Measurements from ENCODE around the gene TMEM126A.
"Not testable (repeated sequence)": the region's sequence is repeated elsewhere in the genome, so short reads cannot be mapped to it uniquely, and the experiment has no call there.

TMEM126A gene

GRCh38 chr11:85647604-85648299, at the start of gene TMEM126A:
TSS of gene TMEM126A (plus strand) at chr11:85647967. CDS start at chr11:85650256, 2,289 bp downstream.
- peak; percentile 1 for TF ChIP-seq CTCF (conservative IDR thresholded peaks at IDR 0.05; ENCODE audit: low read depth, low read length)
- H3K4me3 ChIP-seq (ENCODE audit: low read depth, low read length), result peak within 1 kb of the TSS; percentile 67
- peak; percentile 84 for DNase-seq (ENCODE audit: low read depth)

GRCh38 chr11:85599083-85599482, 48.7 kb upstream of the TMEM126A start:
- DNase-seq (ENCODE audit: low read depth), result no peak
- no peak for TF ChIP-seq CTCF (conservative IDR thresholded peaks at IDR 0.05; ENCODE audit: low read depth, low read length)
- no peak overlapping the region for H3K4me3 ChIP-seq (ENCODE audit: low read depth, low read length)

- DNase-seq (ENCODE audit: low read depth), result peak; percentile 12
- TF ChIP-seq CTCF (conservative IDR thresholded peaks at IDR 0.05; ENCODE audit: low read depth, low read length), result no peak
- H3K4me3 ChIP-seq (ENCODE audit: low read depth, low read length), result no peak overlapping the region
These were observed 45.1 kb upstream of the TMEM126A start for GRCh38 chr11:85602526-85603213.

GRCh38 chr11:85603220-85603619, 44.5 kb upstream of the TMEM126A start:
- H3K4me3 ChIP-seq (ENCODE audit: low read depth, low read length), result no peak overlapping the region
- no peak for DNase-seq (ENCODE audit: low read depth)
- no peak for TF ChIP-seq CTCF (conservative IDR thresholded peaks at IDR 0.05; ENCODE audit: low read depth, low read length)

- not testable (repeated sequence) for H3K4me3 ChIP-seq (ENCODE audit: low read depth, low read length); DNase-seq (ENCODE audit: low read depth)
These were observed 41.5 kb upstream of the TMEM126A start for GRCh38 chr11:85606237-85606636.

GRCh38 chr11:85608621-85609020, 39.1 kb upstream of the TMEM126A start:
- not testable (repeated sequence) for DNase-seq (ENCODE audit: low read depth); H3K4me3 ChIP-seq (ENCODE audit: low read depth, low read length)

- H3K4me3 ChIP-seq (ENCODE audit: low read depth, low read length); DNase-seq (ENCODE audit: low read depth): not testable (repeated sequence)
These were observed 38.5 kb upstream of the TMEM126A start for GRCh38 chr11:85609286-85609685.

- not testable (repeated sequence) for DNase-seq (ENCODE audit: low read depth); H3K4me3 ChIP-seq (ENCODE audit: low read depth, low read length)
These were observed 36.1 kb upstream of the TMEM126A start for GRCh38 chr11:85611643-85612042.

GRCh38 chr11:85619499-85619898, 28.3 kb upstream of the TMEM126A start:
- no peak overlapping the region for H3K4me3 ChIP-seq (ENCODE audit: low read depth, low read length)
- DNase-seq (ENCODE audit: low read depth), result peak; percentile 1
- no peak for TF ChIP-seq CTCF (conservative IDR thresholded peaks at IDR 0.05; ENCODE audit: low read depth, low read length)
